Smooth muscle cell (in vitro differentiated cells): ENCODE data around the gene ZNF445. TPM values are rescaled to one million over a fixed set of nuclear protein-coding genes. Genes with fewer than 3 reads are reported as not detected.
A peak's percentile ranks its signal among the peaks of the same experiment; 100 is the strongest.

Experiments used
- DNase-seq: peaks from one replicate; lab custom pipeline; 2025; ENCODE audit not compliant: unreplicated experiment; lab: John Stamatoyannopoulos, UW
- H2AFZ ChIP-seq: fragments of 200-600 bp; sonication (generic); 2 replicates; pipeline ENCODE4 v1.6.0; 2016; ENCODE audit warnings: antibody characterized with exemption, low read depth, mild to moderate bottlenecking
- H3F3A ChIP-seq: fragments of 200-600 bp; sonication (generic); 2 replicates; pipeline ENCODE4 v1.6.0; 2017; ENCODE audit warnings: antibody characterized with exemption, low read depth
- H3K27ac ChIP-seq: fragments of 200-600 bp; sonication (generic); 2 replicates; pipeline ENCODE4 v1.5.1; 2016; ENCODE audit warnings: low read depth, mild to moderate bottlenecking
- H3K27me3 ChIP-seq: fragments of 200-600 bp; sonication (generic); 2 replicates; pipeline ENCODE4 v1.6.1; 2016; ENCODE audit warnings: low read depth, mild to moderate bottlenecking
- H3K36me3 ChIP-seq: fragments of 200-600 bp; sonication (generic); 2 replicates; pipeline ENCODE4 v1.5.1; 2016; ENCODE audit warnings: low read depth
- H3K4me1 ChIP-seq: fragments of 200-600 bp; sonication (generic); 2 replicates; pipeline ENCODE4 v1.5.1; 2016; ENCODE audit warnings: low read depth
- H3K4me2 ChIP-seq: fragments of 200-600 bp; sonication (generic); 2 replicates; pipeline ENCODE4 v1.6.0; 2016; ENCODE audit warnings: mild to moderate bottlenecking
- H3K4me3 ChIP-seq: fragments of 200-600 bp; sonication (generic); 2 replicates; pipeline ENCODE4 v1.5.1; 2016; ENCODE audit warnings: mild to moderate bottlenecking
- H3K79me2 ChIP-seq: fragments of 200-600 bp; sonication (generic); 2 replicates; pipeline ENCODE4 v1.6.0; 2016; ENCODE audit warnings: low read depth, mild to moderate bottlenecking
- H3K9ac ChIP-seq: fragments of 200-600 bp; sonication (generic); 2 replicates; pipeline ENCODE4 v1.6.0; 2016; ENCODE audit warnings: low read depth
- H3K9me3 ChIP-seq: fragments of 200-600 bp; sonication (generic); replicated peaks from 2 replicates; pipeline ENCODE4 v1.5.1; 2016; ENCODE audit warnings: low read depth
- H4K20me1 ChIP-seq: fragments of 200-600 bp; sonication (generic); 2 replicates; pipeline ENCODE4 v1.6.0; 2016; ENCODE audit warnings: low read depth
- WGBS: methylation state at CpG from one replicate; pipeline ENCODE4 v1.1.7; 2016; ENCODE audit warnings: low lambda C conversion rate; 5-methylcytosine and 5-hydroxymethylcytosine counted together
- polyA plus RNA-seq: library from polyadenylated mRNA; unstranded; fragments of >200 nt; fragmentation: Nextera tagmentation; extraction: Ambion mirVana; gene quantifications from 2 replicates; pipeline ENCODE4 v1.2.1, GENCODE V29; 2016
- total RNA-seq: library from RNA; depleted of rRNA; stranded (reverse); fragments of >200 nt; gene quantifications from 2 replicates; pipeline ENCODE4 v1.2.3, GENCODE V29; 2014
- TF ChIP-seq, protein P1 (sequence below): fragments of 200-600 bp; sonication (generic); IDR thresholded peaks from 2 replicates; pipeline ENCODE4 v1.5.1; 2017; ENCODE audit warnings: borderline replicate concordance, mild to moderate bottlenecking, antibody characterized with exemption; ENCODE audit not compliant: insufficient read depth, poor library complexity, severe bottlenecking

The ZNF445 gene
- total and polyA plus RNA-seq, 2 experiments from 2014 or later, result 4.7 to 8.5 TPM

DNA sequence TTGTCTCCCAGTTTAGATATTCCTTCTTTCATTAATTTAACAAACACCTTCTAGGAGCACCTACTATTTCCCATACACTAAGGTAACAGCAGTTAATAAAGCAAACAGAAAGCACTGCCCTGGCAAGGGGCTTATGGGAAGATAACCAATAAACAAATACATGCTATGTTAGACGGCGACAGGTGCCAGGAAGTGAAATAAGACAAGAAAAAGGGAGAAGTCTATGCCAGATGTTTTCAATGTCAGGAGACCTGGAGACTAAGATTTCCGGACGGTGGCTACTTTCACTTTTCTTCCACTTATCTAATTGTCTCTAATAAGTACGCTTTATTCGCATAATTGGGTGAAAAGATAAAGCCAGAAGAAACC is 32.5 kb upstream of the ZNF445 start:
- Histone ChIP-seq H3K9ac (peak overlapping the region; percentile 82), H3K79me2 (peaks cover 53% of the 10 kb centered on the region), H4K20me1 (peaks cover 8% of the 10 kb centered on the region), H3K4me1 (peaks cover 14% of the 10 kb centered on the region), H3K27me3 (no peaks in the 10 kb centered on the region), H3K9me3 (no peaks in the 10 kb centered on the region), H3F3A (no peaks in the 10 kb centered on the region), H3K36me3 (no peaks in the 10 kb centered on the region), H3K27ac (peak overlapping the region; percentile 82), H3K4me3 (peak overlapping the region; percentile 94), H3K4me2 (peak overlapping the region; percentile 98), H2AFZ (peak overlapping the region; percentile 98)
- TF ChIP-seq, protein P1, sequence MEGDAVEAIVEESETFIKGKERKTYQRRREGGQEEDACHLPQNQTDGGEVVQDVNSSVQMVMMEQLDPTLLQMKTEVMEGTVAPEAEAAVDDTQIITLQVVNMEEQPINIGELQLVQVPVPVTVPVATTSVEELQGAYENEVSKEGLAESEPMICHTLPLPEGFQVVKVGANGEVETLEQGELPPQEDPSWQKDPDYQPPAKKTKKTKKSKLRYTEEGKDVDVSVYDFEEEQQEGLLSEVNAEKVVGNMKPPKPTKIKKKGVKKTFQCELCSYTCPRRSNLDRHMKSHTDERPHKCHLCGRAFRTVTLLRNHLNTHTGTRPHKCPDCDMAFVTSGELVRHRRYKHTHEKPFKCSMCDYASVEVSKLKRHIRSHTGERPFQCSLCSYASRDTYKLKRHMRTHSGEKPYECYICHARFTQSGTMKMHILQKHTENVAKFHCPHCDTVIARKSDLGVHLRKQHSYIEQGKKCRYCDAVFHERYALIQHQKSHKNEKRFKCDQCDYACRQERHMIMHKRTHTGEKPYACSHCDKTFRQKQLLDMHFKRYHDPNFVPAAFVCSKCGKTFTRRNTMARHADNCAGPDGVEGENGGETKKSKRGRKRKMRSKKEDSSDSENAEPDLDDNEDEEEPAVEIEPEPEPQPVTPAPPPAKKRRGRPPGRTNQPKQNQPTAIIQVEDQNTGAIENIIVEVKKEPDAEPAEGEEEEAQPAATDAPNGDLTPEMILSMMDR, result no peak
- WGBS, result under 1% methylated on average over 6 of the region's 6 CpGs
- no peak for DNase-seq

DNA sequence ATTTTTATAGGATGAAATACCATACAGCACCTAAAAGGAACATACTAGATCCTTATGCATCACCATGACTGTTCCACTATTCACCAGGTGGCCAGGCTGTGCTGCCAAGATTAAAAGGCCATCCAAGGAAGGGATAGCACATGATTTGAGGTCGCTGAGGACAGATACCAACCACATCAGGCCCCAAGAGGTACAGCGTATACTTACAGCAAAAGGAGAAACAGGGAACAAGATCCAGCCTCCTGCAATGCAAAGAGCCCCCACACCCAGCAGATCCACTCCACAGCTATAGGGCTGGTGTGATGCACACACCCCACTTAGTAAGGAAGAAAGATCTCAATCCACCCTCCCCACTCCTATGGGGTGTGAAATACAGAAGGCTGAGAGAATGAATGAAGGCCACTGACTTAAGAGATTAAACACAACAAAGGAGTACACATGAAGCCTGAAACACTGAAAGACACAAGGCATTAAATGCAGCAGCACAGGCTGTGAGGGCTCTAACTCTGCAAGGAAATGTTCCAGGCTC is 32.0 kb upstream of the ZNF445 start:
- peak overlapping the region; percentile 98 for H3K4me2 ChIP-seq
- H3K27me3 ChIP-seq, result no peaks in the 10 kb centered on the region
- peak overlapping the region; percentile 82 for H3K9ac ChIP-seq
- H3K9me3 ChIP-seq, result no peaks in the 10 kb centered on the region
- WGBS, result 81% methylated on average over 2 of the region's 2 CpGs
- no peak overlapping the region for H2AFZ ChIP-seq
- DNase-seq, result no peak
- H3K27ac ChIP-seq, result no peak overlapping the region
- peak overlapping the region; percentile 94 for H3K4me3 ChIP-seq
- H3K36me3 ChIP-seq, result no peaks in the 10 kb centered on the region
- no peaks in the 10 kb centered on the region for H3F3A ChIP-seq
- peaks cover 8% of the 10 kb centered on the region for H4K20me1 ChIP-seq
- H3K4me1 ChIP-seq, result peaks cover 14% of the 10 kb centered on the region
- H3K79me2 ChIP-seq, result peaks cover 58% of the 10 kb centered on the region
- TF ChIP-seq, protein P1, result no peak

DNA sequence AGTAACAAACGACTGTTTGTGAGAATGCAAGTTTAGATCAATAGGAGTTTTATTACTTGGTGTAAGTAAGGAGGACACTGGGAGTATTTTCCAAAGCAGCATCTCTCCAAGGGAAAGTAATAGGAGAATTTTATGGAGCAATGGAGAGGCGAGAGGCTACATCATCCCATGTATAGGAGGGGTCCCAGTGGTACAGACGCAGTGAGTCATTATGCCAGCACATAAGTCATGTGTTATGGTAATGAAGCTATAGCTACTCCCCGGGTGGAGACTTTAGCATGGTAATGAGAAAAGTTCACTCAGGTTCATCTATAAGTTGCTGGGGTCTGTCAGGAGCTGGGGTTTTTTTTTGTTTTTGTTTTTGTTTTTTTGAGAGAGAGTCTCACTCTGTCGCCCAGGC is 29.5 kb upstream of the ZNF445 start:
- H3K36me3 ChIP-seq, result no peaks in the 10 kb centered on the region
- TF ChIP-seq, protein P1, result no peak
- H3K27ac ChIP-seq, result no peak overlapping the region
- 74% methylated on average over 5 of the region's 5 CpGs for WGBS
- H2AFZ ChIP-seq, result no peak overlapping the region
- H3K27me3 ChIP-seq, result no peaks in the 10 kb centered on the region
- peaks cover 70% of the 10 kb centered on the region for H3K79me2 ChIP-seq
- no peaks in the 10 kb centered on the region for H3K9me3 ChIP-seq
- no peak overlapping the region for H3K9ac ChIP-seq
- H4K20me1 ChIP-seq, result peaks cover 8% of the 10 kb centered on the region
- no peak overlapping the region for H3K4me2 ChIP-seq
- H3K4me1 ChIP-seq, result peaks cover 14% of the 10 kb centered on the region
- no peak for DNase-seq
- H3K4me3 ChIP-seq, result no peak overlapping the region
- no peaks in the 10 kb centered on the region for H3F3A ChIP-seq

DNA sequence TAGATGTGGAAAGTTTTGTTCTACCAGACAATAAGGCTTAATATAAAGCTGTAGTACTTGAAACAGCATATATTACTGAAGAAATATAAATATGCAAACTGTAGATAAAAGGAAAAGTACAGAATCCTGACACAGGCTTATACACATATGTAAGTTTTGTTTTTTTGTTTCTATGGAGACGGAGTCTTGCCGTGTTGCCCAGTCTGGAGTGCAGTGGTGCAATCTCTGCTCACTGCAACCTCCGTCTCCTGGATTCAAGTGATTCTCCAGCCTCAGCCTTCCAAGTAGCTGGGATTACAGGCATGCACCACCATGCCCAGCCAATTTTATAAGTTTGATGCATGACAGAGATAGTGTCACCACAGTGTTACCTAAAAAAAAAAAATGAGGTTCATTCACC is 29.1 kb upstream of the ZNF445 start:
- Histone ChIP-seq H3K9me3 (no peaks in the 10 kb centered on the region), H3K4me3 (no peak overlapping the region), H3K9ac (no peak overlapping the region), H3K27me3 (no peaks in the 10 kb centered on the region), H3K79me2 (peaks cover 71% of the 10 kb centered on the region), H4K20me1 (peaks cover 8% of the 10 kb centered on the region), H3K4me1 (peaks cover 13% of the 10 kb centered on the region), H3K27ac (no peak overlapping the region), H3F3A (no peaks in the 10 kb centered on the region), H3K4me2 (no peak overlapping the region), H3K36me3 (no peaks in the 10 kb centered on the region), H2AFZ (no peak overlapping the region)
- WGBS, result 97% methylated on average over 3 of the region's 3 CpGs
- TF ChIP-seq, protein P1, result no peak
- no peak for DNase-seq
